ENCODE data around the gene PRKN. TPM values are rescaled to one million over a fixed set of nuclear protein-coding genes. Genes with fewer than 3 reads are reported as not detected.

PRKN gene
- total RNA-seq, 1 donor from 2014 or later = 25.5 TPM

DNA sequence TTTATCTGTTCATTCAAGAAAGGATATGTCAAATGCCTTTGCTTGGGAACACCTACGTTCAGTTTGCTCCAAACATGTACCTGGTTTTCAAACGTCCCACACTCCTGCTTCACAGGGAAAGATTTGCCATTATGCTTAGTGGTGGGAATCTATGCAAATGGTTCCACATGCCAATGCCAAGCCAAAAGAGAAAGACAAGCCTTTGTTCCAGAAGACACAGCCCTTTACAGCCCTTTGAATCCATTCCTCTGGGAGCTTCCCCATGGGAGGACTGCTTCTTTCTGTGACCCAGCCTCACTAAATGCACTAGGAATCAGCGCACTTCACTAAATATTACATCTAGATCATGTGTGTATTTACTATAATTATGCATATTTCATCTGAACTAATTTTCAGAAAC is 619.5 kb downstream of the PRKN start:
- Histone ChIP-seq H3K27ac (replicated peaks) (no peak overlapping the region), H3K4me1 (peaks cover 13% of the 10 kb centered on the region), H3K9me3 (replicated peaks) (no peaks in the 10 kb centered on the region), H3K4me3 (no peak overlapping the region), H3K27me3 (ENCODE audit: low read depth) (no peaks in the 10 kb centered on the region), H3K36me3 (no peaks in the 10 kb centered on the region)
- intact Hi-C loops (cut with micrococcal nuclease) = no loop called here
- TF ChIP-seq, protein P1, sequence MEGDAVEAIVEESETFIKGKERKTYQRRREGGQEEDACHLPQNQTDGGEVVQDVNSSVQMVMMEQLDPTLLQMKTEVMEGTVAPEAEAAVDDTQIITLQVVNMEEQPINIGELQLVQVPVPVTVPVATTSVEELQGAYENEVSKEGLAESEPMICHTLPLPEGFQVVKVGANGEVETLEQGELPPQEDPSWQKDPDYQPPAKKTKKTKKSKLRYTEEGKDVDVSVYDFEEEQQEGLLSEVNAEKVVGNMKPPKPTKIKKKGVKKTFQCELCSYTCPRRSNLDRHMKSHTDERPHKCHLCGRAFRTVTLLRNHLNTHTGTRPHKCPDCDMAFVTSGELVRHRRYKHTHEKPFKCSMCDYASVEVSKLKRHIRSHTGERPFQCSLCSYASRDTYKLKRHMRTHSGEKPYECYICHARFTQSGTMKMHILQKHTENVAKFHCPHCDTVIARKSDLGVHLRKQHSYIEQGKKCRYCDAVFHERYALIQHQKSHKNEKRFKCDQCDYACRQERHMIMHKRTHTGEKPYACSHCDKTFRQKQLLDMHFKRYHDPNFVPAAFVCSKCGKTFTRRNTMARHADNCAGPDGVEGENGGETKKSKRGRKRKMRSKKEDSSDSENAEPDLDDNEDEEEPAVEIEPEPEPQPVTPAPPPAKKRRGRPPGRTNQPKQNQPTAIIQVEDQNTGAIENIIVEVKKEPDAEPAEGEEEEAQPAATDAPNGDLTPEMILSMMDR (IDR thresholded peaks at IDR 0.05; ENCODE audit: borderline replicate concordance) = no peak
- DNase-seq = no peak

DNA sequence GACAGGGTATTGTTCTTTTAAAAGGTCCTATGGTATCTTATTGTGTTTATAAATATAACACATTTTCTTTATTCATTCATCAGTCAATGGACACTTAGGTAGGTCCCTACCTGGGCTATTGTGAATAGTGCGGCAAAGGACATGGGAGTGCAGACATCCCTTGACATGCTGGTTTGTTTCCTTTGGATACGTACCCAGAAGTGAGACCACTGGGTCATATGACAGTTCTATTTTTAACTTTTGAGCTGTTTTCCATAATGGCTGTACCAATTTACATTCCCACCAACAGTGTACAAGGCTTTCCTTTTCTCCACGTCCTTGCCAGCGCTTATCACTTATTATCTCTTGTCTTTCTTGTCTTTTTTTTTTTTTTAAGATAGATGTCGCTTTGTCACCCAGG is 627.5 kb downstream of the PRKN start:
- Histone ChIP-seq H3K36me3 (no peaks in the 10 kb centered on the region), H3K9me3 (replicated peaks) (no peaks in the 10 kb centered on the region), H3K4me1 (no peaks in the 10 kb centered on the region), H3K4me3 (no peak overlapping the region), H3K27ac (replicated peaks) (no peak overlapping the region), H3K27me3 (ENCODE audit: low read depth) (no peaks in the 10 kb centered on the region)
- TF ChIP-seq, protein P1 (IDR thresholded peaks at IDR 0.05; ENCODE audit: borderline replicate concordance) = no peak
- intact Hi-C loops (cut with micrococcal nuclease) = no loop called here
- DNase-seq = no peak

DNA sequence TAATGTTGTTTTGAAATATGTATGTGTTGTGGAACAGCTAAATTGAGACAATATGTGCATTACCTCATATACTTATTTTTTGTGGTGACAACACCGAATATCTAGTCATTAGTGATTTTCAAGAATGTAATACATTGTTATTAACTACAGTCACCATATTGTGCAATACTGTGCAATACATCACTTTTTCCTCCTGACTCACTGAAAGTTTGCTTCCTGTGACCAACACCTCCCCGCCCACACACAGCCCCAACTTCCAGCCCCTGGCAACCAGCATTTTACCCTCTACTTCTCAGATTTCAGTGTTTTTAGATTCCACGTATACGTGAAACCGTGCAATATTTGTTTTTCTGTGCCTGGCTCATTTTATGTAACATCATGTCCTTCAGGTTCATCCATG is 627.9 kb downstream of the PRKN start:
- no peaks in the 10 kb centered on the region for H3K9me3 ChIP-seq (replicated peaks)
- H3K27ac ChIP-seq (replicated peaks) = no peak overlapping the region
- TF ChIP-seq, protein P1 (IDR thresholded peaks at IDR 0.05; ENCODE audit: borderline replicate concordance) = no peak
- no peaks in the 10 kb centered on the region for H3K36me3 ChIP-seq
- H3K27me3 ChIP-seq (ENCODE audit: low read depth) = no peaks in the 10 kb centered on the region
- intact Hi-C loops (cut with micrococcal nuclease) = no loop called here
- H3K4me3 ChIP-seq = no peak overlapping the region
- H3K4me1 ChIP-seq = no peaks in the 10 kb centered on the region
- DNase-seq = no peak

DNA sequence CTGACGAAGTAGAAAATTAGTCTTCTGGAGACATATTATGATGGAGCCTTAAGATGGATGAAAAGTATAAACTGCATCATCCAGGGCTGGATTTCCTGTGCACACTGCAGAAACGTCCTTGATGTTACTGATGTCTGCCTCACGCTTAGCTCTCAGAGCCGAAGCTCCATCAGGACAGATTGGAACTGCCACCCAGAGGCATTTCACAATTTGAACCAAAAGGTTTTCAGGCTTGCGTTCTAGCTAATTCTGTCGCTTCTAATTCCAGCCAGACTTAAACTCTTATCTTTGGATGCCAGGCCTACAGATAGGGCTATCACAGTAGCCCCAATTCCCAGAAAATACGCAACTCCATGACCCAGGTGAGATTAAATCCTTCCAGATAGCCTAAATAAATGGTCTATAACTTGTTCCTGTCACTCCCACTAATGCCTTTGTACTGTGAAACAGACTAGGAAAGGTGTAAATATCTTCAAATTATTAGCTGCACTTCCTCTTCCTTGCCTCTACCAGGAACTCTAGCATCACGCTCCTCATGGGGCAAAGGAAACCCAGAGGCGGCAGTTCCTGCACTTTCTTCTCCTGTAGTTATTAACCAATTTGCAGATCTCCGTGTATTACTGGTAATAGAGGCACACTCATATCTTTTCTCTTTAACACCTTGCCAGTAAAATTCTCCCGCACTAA is 634.6 kb downstream of the PRKN start:
- DNase-seq = no peak
- no peaks in the 10 kb centered on the region for H3K9me3 ChIP-seq (replicated peaks)
- H3K36me3 ChIP-seq = no peaks in the 10 kb centered on the region
- intact Hi-C loops (cut with micrococcal nuclease) = no loop called here
- H3K27me3 ChIP-seq (ENCODE audit: low read depth) = no peaks in the 10 kb centered on the region
- H3K27ac ChIP-seq (replicated peaks) = no peak overlapping the region
- H3K4me3 ChIP-seq = no peak overlapping the region
- TF ChIP-seq, protein P1 (IDR thresholded peaks at IDR 0.05; ENCODE audit: borderline replicate concordance) = no peak
- peaks cover 14% of the 10 kb centered on the region for H3K4me1 ChIP-seq

DNA sequence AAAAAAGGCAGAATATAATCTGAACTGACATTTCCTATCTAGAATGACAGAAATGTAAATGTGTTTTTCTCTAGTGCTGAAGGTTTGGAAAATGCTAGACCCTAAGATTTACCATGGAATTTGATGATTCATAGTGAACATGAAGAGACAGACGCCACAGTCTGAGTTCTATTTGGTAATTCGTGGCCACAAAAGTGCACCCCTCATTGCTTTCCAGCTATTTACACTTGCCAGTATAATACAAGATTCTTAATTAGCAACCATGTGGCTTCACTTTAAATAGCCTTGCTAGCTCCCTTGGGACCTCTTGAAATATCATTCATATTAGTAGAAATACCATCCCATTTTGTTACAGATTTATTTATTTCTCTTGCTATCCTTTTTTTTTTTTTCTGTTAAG is 636.8 kb downstream of the PRKN start:
- H3K4me1 ChIP-seq = peaks cover 14% of the 10 kb centered on the region
- H3K4me3 ChIP-seq = no peak overlapping the region
- no peak overlapping the region for H3K27ac ChIP-seq (replicated peaks)
- intact Hi-C loops (cut with micrococcal nuclease) = no loop called here
- TF ChIP-seq, protein P1 (IDR thresholded peaks at IDR 0.05; ENCODE audit: borderline replicate concordance) = no peak
- H3K36me3 ChIP-seq = no peaks in the 10 kb centered on the region
- no peaks in the 10 kb centered on the region for H3K27me3 ChIP-seq (ENCODE audit: low read depth)
- no peaks in the 10 kb centered on the region for H3K9me3 ChIP-seq (replicated peaks)
- DNase-seq = no peak
